HG03378 (cell line): ENCODE measurements around the gene GAPDHS.

Experiments used
- ATAC-seq: cut with Tn5 transposase; IDR thresholded peaks from one replicate; pipeline ENCODE4 v1.9.1; 2021; ENCODE audit warnings: mild to moderate bottlenecking, moderate library complexity; ENCODE audit not compliant: unreplicated experiment

Gene GAPDHS

DNA sequence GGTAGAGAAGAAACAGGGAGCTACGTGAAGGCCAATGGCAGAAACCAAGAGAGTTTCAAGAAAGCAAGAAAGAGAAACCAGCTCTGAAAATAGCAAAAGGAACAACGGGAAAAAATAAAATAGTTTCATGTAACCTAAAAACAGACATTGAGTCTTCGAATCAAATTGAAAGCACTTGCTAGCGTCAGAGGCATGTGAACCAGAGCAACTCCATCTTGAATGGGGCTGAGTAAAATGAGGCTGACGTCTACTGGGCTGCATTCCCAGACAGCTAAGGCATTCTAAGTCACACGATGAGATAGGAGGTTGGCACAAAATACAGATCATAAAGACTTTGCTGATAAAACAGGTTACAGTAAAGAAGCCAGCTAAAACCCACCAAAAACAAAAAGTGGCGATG is 45.5 kb downstream of the GAPDHS start:
- no peak for ATAC-seq

DNA sequence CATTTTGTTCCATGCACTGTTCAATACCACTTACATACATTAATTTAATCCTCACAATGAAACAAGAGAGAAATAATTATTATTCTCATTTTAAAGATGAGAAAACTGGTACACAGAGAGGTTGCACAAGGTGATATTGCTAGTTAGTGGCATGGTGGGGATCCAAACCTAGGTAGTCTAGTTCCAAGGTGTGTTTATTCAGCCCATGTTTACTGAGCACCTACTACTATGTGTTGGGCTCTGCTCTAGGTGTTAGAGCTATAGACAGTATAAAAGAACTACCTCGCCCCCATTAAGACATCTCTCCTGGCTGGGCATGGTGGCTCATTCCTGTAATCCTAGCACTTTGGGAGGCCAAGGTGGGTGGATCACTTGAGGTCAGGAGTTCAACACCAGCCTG is 49.5 kb downstream of the GAPDHS start:
- ATAC-seq: no peak

GRCh38 chr19:35585848-35586247 is 52.6 kb downstream of the GAPDHS start, which contains the start of gene PMIS2:
Gene PMIS2 (plus strand): TSS chr19:35586173. CDS start chr19:35586260, 87 bp downstream.
- no peak for ATAC-seq

DNA sequence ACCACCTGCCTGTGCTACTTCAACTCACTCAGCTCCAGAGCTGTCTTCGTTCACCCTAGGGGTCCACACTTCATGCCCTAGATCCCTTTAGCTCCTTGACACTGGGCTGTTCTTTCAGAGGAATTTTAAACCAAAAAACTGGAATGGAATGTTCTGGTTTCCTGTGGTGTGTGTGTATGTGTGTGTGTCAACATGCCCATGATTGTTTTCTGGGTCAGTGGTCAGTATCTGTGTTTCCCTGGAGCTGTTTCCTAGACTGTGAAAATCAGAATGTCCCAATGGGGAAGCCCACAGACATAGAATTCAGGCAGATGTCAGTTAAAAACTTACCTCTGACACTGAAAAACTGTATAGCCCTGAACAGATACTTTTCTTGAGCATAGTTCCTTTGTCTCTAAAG is 54.1 kb downstream of the GAPDHS start:
- no peak for ATAC-seq

DNA sequence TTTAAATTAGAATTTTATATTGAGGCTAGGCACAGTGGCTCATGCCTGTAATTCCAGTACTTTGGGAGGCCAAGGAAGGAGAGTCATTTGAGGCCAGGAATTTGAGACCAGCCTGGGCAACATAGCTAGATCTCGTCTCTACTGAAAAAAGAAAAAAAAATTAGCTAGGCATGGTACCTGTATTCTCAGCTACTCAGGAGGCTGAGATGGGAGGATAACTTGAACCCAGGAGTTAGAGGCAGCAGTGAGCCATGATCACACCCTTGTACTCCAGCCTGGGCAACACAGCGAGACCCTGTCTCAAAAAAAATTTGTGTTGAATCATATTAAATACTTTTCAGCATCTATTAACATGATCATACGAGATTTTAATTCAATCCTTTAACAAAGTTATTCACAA is 57.6 kb downstream of the GAPDHS start:
- ATAC-seq: no peak

DNA sequence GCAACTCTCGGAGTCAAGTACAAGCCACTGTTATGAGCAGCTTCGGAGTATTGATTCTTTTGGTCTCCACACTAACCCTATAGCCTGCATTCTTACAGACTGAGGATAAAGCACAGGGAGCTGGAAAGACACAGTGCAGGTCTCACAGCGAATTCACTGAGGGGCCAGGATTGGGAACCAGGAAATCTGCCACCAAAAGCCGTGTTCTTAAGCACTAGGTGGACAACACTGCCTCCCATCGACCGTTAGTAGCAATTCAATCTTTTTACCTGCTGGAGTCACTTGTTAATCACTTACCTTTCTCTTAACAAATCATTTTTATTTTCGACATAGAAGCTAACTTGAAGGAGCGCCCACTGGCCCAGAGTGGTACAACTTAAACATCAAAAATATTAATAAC is 59.0 kb downstream of the GAPDHS start:
- no peak for ATAC-seq
